CD4-positive, alpha-beta T cell (primary cell): Measurements from ENCODE around the gene CAPN10. TPM values are rescaled to one million over a fixed set of nuclear protein-coding genes. Genes with fewer than 3 reads are reported as not detected.
"Not testable (repeated sequence)": the region's sequence is repeated elsewhere in the genome, so short reads cannot be mapped to it uniquely, and the experiment has no call there.

Experiments used
- ATAC-seq: fragments of 200-7000 bp; cut with Tn5 transposase; one replicate; pipeline ENCODE4 v1.10.0; 2022; ENCODE audit warnings: mild to moderate bottlenecking; ENCODE audit not compliant: poor library complexity
- CTCF ChIA-PET: fragments of 350-600 bp; sonication (Branson Sonifier 250); formaldehyde crosslinking; loops from one replicate; lab custom pipeline; 2021; ENCODE audit warnings: antibody characterized with exemption, inconsistent platforms; lab: Charles Lee
- POLR2A ChIA-PET: fragments of 350-600 bp; sonication (Branson Sonifier 250); formaldehyde crosslinking; loops from one replicate; lab custom pipeline; 2021; ENCODE audit warnings: antibody characterized with exemption, inconsistent platforms; lab: Charles Lee
- DNase-seq, 14 experiments: peaks; one replicate each; pipeline ENCODE4 v3.0.0-alpha.2; 2013 to 2020; ENCODE audit warnings: mixed read lengths in 2 of 14
- H3K27ac ChIP-seq, 2 donors: one replicate each; pipeline versions ENCODE4 v1.5.1 to v1.7.0; 2013; ENCODE audit warnings: low read length in 2 of 2, low read depth in 1 of 2, mild to moderate bottlenecking in 1 of 2
- H3K27me3 ChIP-seq, 2 experiments: 1 replicate in 1 of 2; 2 replicates in 1 of 2; pipeline versions ENCODE4 v1.6.1 to v1.7.0; 2013; ENCODE audit warnings: low read length in 2 of 2, control low read depth in 1 of 2, mild to moderate bottlenecking in 1 of 2, moderate library complexity in 1 of 2; ENCODE audit not compliant: insufficient read depth in 2 of 2, control insufficient read depth in 1 of 2
- H3K36me3 ChIP-seq: one replicate; pipeline ENCODE4 v1.6.1; 2013; ENCODE audit warnings: low read length, control low read depth; ENCODE audit not compliant: insufficient read depth
- H3K4me1 ChIP-seq: one replicate; pipeline ENCODE4 v1.6.1; 2013; ENCODE audit warnings: low read length, control low read depth; ENCODE audit not compliant: insufficient read depth
- H3K4me3 ChIP-seq: one replicate; pipeline ENCODE4 v1.5.1; 2013; ENCODE audit warnings: mild to moderate bottlenecking, low read length, moderate library complexity
- H3K9me3 ChIP-seq, 2 experiments: 1 replicate in 1 of 2; 2 replicates in 1 of 2; pipeline versions ENCODE4 v1.6.1 to v1.7.0; 2013; ENCODE audit warnings: low read length in 2 of 2, mild to moderate bottlenecking in 2 of 2, control low read depth in 1 of 2, moderate library complexity in 1 of 2; ENCODE audit not compliant: control insufficient read depth in 1 of 2, insufficient read depth in 1 of 2
- H3K27ac Mint-ChIP-seq: one replicate; pipeline ENCODE4 v1.8.0; 2020; ENCODE audit warnings: mixed read lengths
- H3K27me3 Mint-ChIP-seq: one replicate; pipeline ENCODE4 v1.8.0; 2021; ENCODE audit warnings: mixed read lengths
- H3K36me3 Mint-ChIP-seq: one replicate; pipeline ENCODE4 v1.8.0; 2021; ENCODE audit warnings: low read depth, mixed read lengths
- H3K4me1 Mint-ChIP-seq: one replicate; pipeline ENCODE4 v1.8.0; 2021; ENCODE audit warnings: low read depth, mixed read lengths
- H3K4me3 Mint-ChIP-seq: one replicate; pipeline ENCODE4 v1.8.0; 2020; ENCODE audit warnings: mild to moderate bottlenecking, mixed read lengths
- H3K9me3 Mint-ChIP-seq: one replicate; pipeline ENCODE4 v1.8.0; 2020; ENCODE audit warnings: mixed read lengths
- intact Hi-C, 2 experiments: fragments of 100-400 bp; cut with DNase I in 1 of 2; cut with micrococcal nuclease in 1 of 2; formaldehyde crosslinking; loops; one replicate each; pipeline versions ENCODE4 v1.15.1 to v1.9.0; 2023 to 2025; cut with DNase I, micrococcal nuclease
- total RNA-seq, 174 experiments: library from RNA in 2 of 174; stranded (reverse) in 2 of 174; gene quantifications; one replicate each; pipeline ENCODE4 v1.2.3 and lab custom pipeline; 2021 to 2026
- TF ChIP-seq, protein P1 (sequence below): fragments of 200-600 bp; IDR thresholded peaks from one replicate; pipeline ENCODE4 v1.8.0; 2022; ENCODE audit warnings: antibody characterized with exemption, mild to moderate bottlenecking

Gene CAPN10
- total RNA-seq, 2 experiments from 2014 or later: 40.6 to 42.1 TPM

GRCh38 chr2:240615396-240615795 is 28.9 kb downstream of the CAPN10 start:
- H3K36me3 Mint-ChIP-seq: peaks cover 24% of the 10 kb centered on the region
- H3K27ac Mint-ChIP-seq: no peak overlapping the region
- H3K4me1 Mint-ChIP-seq: peaks cover 8% of the 10 kb centered on the region
- ChIA-PET CTCF (no interaction called here), POLR2A (no interaction called here)
- ATAC-seq (no peak), DNase-seq (no peak)
- Histone ChIP-seq H3K4me3 (no peak overlapping the region), H3K9me3 (peaks cover 7 to 13% of the 10 kb centered on the region in 2 experiments), H3K4me1 (peaks cover 28% of the 10 kb centered on the region), H3K36me3 (peaks cover 2% of the 10 kb centered on the region), H3K27me3 (no peaks in the 10 kb centered on the region), H3K27ac (no peak overlapping the region)
- intact Hi-C loops: no loop called here
- H3K27me3 Mint-ChIP-seq: no peaks in the 10 kb centered on the region
- H3K9me3 Mint-ChIP-seq: no peaks in the 10 kb centered on the region
- no peak overlapping the region for H3K4me3 Mint-ChIP-seq
- TF ChIP-seq, protein P1, sequence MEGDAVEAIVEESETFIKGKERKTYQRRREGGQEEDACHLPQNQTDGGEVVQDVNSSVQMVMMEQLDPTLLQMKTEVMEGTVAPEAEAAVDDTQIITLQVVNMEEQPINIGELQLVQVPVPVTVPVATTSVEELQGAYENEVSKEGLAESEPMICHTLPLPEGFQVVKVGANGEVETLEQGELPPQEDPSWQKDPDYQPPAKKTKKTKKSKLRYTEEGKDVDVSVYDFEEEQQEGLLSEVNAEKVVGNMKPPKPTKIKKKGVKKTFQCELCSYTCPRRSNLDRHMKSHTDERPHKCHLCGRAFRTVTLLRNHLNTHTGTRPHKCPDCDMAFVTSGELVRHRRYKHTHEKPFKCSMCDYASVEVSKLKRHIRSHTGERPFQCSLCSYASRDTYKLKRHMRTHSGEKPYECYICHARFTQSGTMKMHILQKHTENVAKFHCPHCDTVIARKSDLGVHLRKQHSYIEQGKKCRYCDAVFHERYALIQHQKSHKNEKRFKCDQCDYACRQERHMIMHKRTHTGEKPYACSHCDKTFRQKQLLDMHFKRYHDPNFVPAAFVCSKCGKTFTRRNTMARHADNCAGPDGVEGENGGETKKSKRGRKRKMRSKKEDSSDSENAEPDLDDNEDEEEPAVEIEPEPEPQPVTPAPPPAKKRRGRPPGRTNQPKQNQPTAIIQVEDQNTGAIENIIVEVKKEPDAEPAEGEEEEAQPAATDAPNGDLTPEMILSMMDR: no peak

- ChIA-PET POLR2A (no interaction called here), CTCF (interaction anchor here (1.0 kb wide), 1 partner anchor 9 kb away, joined by 3 read pairs; the partner anchor contains the start of gene GPR35)
- peaks cover 8% of the 10 kb centered on the region for H3K4me1 Mint-ChIP-seq
- H3K4me3 ChIP-seq: no peak overlapping the region
- TF ChIP-seq, protein P1: no peak
- H3K9me3 ChIP-seq: peaks cover 7 to 13% of the 10 kb centered on the region in 2 experiments
- peaks cover 24% of the 10 kb centered on the region for H3K36me3 Mint-ChIP-seq
- no peaks in the 10 kb centered on the region for H3K9me3 Mint-ChIP-seq
- no peak overlapping the region for H3K27ac ChIP-seq
- no peak overlapping the region for H3K4me3 Mint-ChIP-seq
- peaks cover 34% of the 10 kb centered on the region for H3K4me1 ChIP-seq
- intact Hi-C loops: no loop called here
- H3K27me3 Mint-ChIP-seq: no peaks in the 10 kb centered on the region
- H3K36me3 ChIP-seq: peaks cover 2% of the 10 kb centered on the region
- no peak overlapping the region for H3K27ac Mint-ChIP-seq
- H3K27me3 ChIP-seq: no peaks in the 10 kb centered on the region
- peak in 1 of 14 experiments; percentile 20 for DNase-seq
- no peak for ATAC-seq
Measured at GRCh38 chr2:240615820-240616547, 29.4 kb downstream of the CAPN10 start.

DNA sequence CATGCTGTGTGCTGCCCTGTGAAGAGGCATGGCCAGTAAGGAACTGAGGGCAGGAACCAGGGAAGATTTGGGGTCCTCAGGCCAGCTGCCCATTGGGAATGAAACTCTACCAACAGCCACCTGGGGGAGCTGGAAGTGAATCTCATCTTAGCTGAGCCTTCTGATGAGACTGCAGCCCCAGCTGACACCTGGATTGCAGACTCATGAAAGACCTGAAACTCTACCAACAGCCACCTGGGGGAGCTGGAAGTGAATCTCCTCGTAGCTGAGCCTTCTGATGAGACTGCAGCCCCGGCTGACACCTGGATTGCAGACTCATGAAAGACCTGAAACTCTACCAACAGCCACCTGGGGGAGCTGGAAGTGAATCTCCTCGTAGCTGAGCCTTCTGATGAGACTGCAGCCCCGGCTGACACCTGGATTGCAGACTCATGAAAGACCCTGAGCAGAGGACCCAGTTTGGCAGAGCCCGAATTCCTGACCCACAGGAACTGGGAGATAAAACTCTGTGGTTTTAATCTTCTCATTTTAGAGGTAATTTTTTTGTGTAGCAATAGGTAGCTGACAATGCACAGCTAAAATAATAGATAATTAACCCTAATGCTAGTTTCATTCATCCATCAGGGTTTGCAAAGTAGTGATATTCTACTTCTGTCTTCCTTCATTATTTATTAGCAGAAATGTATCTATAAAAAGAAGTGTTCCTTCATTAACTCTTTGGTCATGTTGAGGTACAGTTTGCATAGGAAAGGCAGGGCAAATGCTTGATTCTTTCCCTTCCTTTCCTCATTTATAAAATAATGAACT is 30.5 kb downstream of the CAPN10 start:
- H3K36me3 ChIP-seq, H3K27me3 Mint-ChIP-seq, POLR2A ChIA-PET, H3K27ac ChIP-seq, H3K27ac Mint-ChIP-seq, H3K27me3 ChIP-seq, H3K4me1 Mint-ChIP-seq, H3K4me3 Mint-ChIP-seq, ATAC-seq, intact Hi-C loops, H3K4me3 ChIP-seq, H3K9me3 Mint-ChIP-seq, DNase-seq: not testable (repeated sequence)
- H3K4me1 ChIP-seq: peaks cover 38% of the 10 kb centered on the region
- H3K9me3 ChIP-seq: peaks cover 7 to 13% of the 10 kb centered on the region in 2 experiments
- CTCF ChIA-PET: interaction anchor here (0.7 to 1.0 kb wide), 2 partner anchors 8 to 811 kb away, joined by 3 read pairs; partner anchors contain the start of gene GPR35
- H3K36me3 Mint-ChIP-seq: peaks cover 21% of the 10 kb centered on the region
